ENCODE results near the gene PDCD1LG2. TPM values are rescaled to one million over a fixed set of nuclear protein-coding genes. Genes with fewer than 3 reads are reported as not detected.
"Not testable (repeated sequence)": the region's sequence is repeated elsewhere in the genome, so short reads cannot be mapped to it uniquely, and the experiment has no call there.

Gene PDCD1LG2
- polyA plus RNA-seq, 1 of the 3 experiments (the other 2 are of a cell fraction) = 11.1 TPM

DNA sequence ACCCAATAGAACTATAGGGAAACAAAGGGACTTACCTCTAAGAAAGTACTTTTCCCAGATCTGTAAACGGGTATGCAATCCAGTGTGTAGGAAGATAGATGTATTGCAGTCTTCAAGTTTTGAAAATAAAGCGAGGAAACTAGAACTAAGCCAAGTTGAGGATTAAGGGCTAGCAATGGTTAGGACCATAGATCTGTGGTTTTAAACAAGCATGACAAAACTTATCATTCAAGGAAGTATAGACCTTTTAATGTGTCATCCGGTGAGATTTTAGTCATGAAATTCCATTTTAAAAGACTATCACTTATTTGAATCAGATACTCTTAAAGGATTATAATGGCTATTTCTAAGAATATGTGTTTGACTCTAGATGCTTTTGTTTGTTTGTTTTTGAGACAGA is 39.5 kb upstream of the PDCD1LG2 start:
- CTCF ChIA-PET = interaction anchor here (0.7 kb wide), 1 partner anchor 18 kb away, joined by 3 read pairs; no protein-coding TSS in a partner anchor
- H3K9ac ChIP-seq = no peak overlapping the region
- no peak overlapping the region for H3K4me3 ChIP-seq (ENCODE audit: low read depth in 2 of 2, low read length in 1 of 2)
- H3K27ac ChIP-seq (ENCODE audit: low read depth in 2 of 2, low read length in 1 of 2) = no peak overlapping the region
- WGBS (ENCODE audit: low lambda C conversion rate) = 92% methylated on average over 3 of the region's 3 CpGs
- H3K4me1 ChIP-seq (ENCODE audit: control insufficient read depth in 1 of 2, insufficient read depth in 2 of 2, low read depth in 1 of 2, low read length in 1 of 2) = no peaks in the 10 kb centered on the region; a peak in 2 of 4 replicates
- POLR2A ChIA-PET = no interaction called here
- no peak overlapping the region for H3K4me2 ChIP-seq
- no peak for TF ChIP-seq CTCF (IDR thresholded peaks at IDR 0.05)
- TF ChIP-seq MXI1 (IDR thresholded peaks at IDR 0.05; ENCODE audit: low read depth, low read length) = no peak
- no peak for TF ChIP-seq POLR2AphosphoS5 (IDR thresholded peaks at IDR 0.05; ENCODE audit: low read depth, low read length)
- TF ChIP-seq EP300 (IDR thresholded peaks at IDR 0.05; ENCODE audit: borderline replicate concordance in 1 of 2, low read depth in 1 of 2, low read length in 1 of 2) = no peak
- no peak for TF ChIP-seq SMC3 (IDR thresholded peaks at IDR 0.05; ENCODE audit: low read depth, low read length)
- no peak for TF ChIP-seq RCOR1 (IDR thresholded peaks at IDR 0.05; ENCODE audit: low read length)
- TF ChIP-seq YY1 (IDR thresholded peaks at IDR 0.05; ENCODE audit: low read depth) = no peak
- TF ChIP-seq REST (IDR thresholded peaks at IDR 0.05; ENCODE audit: low read depth, low read length) = no peak
- TF ChIP-seq MEF2A (IDR thresholded peaks at IDR 0.05; ENCODE audit: borderline replicate concordance, low read depth) = no peak
- TF ChIP-seq ELF1 (IDR thresholded peaks at IDR 0.05) = no peak
- TF ChIP-seq TCF12 (IDR thresholded peaks at IDR 0.05) = no peak
- no peak for TF ChIP-seq CHD2 (IDR thresholded peaks at IDR 0.05; ENCODE audit: low read length, partially characterized antibody)
- no peak for TF ChIP-seq GATA2 (CRISPR knock-in tag; IDR thresholded peaks at IDR 0.05)
- TF ChIP-seq IRF3 (IDR thresholded peaks at IDR 0.05; ENCODE audit: low read depth, low read length) = no peak
- TF ChIP-seq JUND (IDR thresholded peaks at IDR 0.05) = no peak
- TF ChIP-seq FOSL2 (IDR thresholded peaks at IDR 0.05; ENCODE audit: borderline replicate concordance, low read depth) = no peak
- no peak for TF ChIP-seq FOXM1 (IDR thresholded peaks at IDR 0.05; ENCODE audit: low read depth)
- TF ChIP-seq NFIC (IDR thresholded peaks at IDR 0.05; ENCODE audit: borderline replicate concordance) = no peak
- no peak for TF ChIP-seq RFX5 (IDR thresholded peaks at IDR 0.05; ENCODE audit: low read length)
- no peak for TF ChIP-seq TEAD4 (IDR thresholded peaks at IDR 0.05; ENCODE audit: borderline replicate concordance, insufficient read depth)
- peaks cover 14 to 33% of the 10 kb centered on the region in 2 experiments for H3K36me3 ChIP-seq (replicated peaks in 1 of 2; ENCODE audit: control insufficient read depth in 1 of 2, insufficient read depth in 2 of 2, low read length in 1 of 2)
- no peaks in the 10 kb centered on the region for H3K9me2 ChIP-seq
- H4K20me1 ChIP-seq (ENCODE audit: insufficient read depth) = no peaks in the 10 kb centered on the region
- no peaks in the 10 kb centered on the region for H3K27me3 ChIP-seq (ENCODE audit: insufficient read depth)
- no peak for DNase-seq
- no peak overlapping the region for H2AFZ ChIP-seq (ENCODE audit: low read depth)
- no peaks in the 10 kb centered on the region for H3K79me2 ChIP-seq (ENCODE audit: insufficient read depth)
- peaks cover 40% of the 10 kb centered on the region for H3F3A ChIP-seq (replicated peaks; ENCODE audit: insufficient read depth)
- H3K9me3 ChIP-seq = no peaks in the 10 kb centered on the region

GRCh38 chr9:5475611-5476010 is 34.7 kb upstream of the PDCD1LG2 start:
- H3K9me3 ChIP-seq; H2AFZ ChIP-seq (ENCODE audit: low read depth); H3K79me2 ChIP-seq (ENCODE audit: insufficient read depth); CTCF ChIA-PET; H3F3A ChIP-seq (replicated peaks; ENCODE audit: insufficient read depth); H3K4me1 ChIP-seq (ENCODE audit: control insufficient read depth in 1 of 2, insufficient read depth in 2 of 2, low read depth in 1 of 2, low read length in 1 of 2); H3K9ac ChIP-seq; POLR2A ChIA-PET; H3K27ac ChIP-seq (ENCODE audit: low read depth in 2 of 2, low read length in 1 of 2); DNase-seq; H3K36me3 ChIP-seq (replicated peaks in 1 of 2; ENCODE audit: control insufficient read depth in 1 of 2, insufficient read depth in 2 of 2, low read length in 1 of 2); H4K20me1 ChIP-seq (ENCODE audit: insufficient read depth); H3K4me2 ChIP-seq; H3K9me2 ChIP-seq; H3K27me3 ChIP-seq (ENCODE audit: insufficient read depth); H3K4me3 ChIP-seq (ENCODE audit: low read depth in 2 of 2, low read length in 1 of 2): not testable (repeated sequence)
- WGBS (ENCODE audit: low lambda C conversion rate) = 72% methylated on average over 2 of the region's 2 CpGs

All from SK-N-SH (cell line).